Left ventricle myocardium superior (tissue), 1 donor: ENCODE measurements around the gene DCANP1. TPM values are rescaled to one million over a fixed set of nuclear protein-coding genes. Genes with fewer than 3 reads are reported as not detected.
"Not testable (repeated sequence)": the region's sequence is repeated elsewhere in the genome, so short reads cannot be mapped to it uniquely, and the experiment has no call there.

Experiments
- ATAC-seq: fragments of 200-7000 bp; cut with Tn5 transposase; one replicate; pipeline ENCODE4 v1.9.1; 2020; ENCODE audit warnings: mild to moderate bottlenecking, moderate library complexity
- DNase-seq: peaks from one replicate; pipeline ENCODE4 v3.0.0-alpha.2; 2020
- intact Hi-C: fragments of 100-400 bp; cut with micrococcal nuclease; formaldehyde crosslinking; loops from one replicate; pipeline ENCODE4 v1.11.0; 2022
- long read RNA-seq: library from polyadenylated mRNA; unstranded; transcript quantifications from one replicate; pipeline ENCODE4 v2.0.0, GENCODE V29; 2021
- total RNA-seq: library from RNA; stranded (reverse); fragmentation: NEBNext Ultra II Directional; extraction: Animal tissue kit (Norgen Biotek cat#: 25700); gene quantifications from one replicate; pipeline ENCODE4 v1.2.1, GENCODE V29; 2021
- donor health status: DM: no; HTN: yes; CAD: no; lungs with severe emphysema.

Gene DCANP1, protein sequence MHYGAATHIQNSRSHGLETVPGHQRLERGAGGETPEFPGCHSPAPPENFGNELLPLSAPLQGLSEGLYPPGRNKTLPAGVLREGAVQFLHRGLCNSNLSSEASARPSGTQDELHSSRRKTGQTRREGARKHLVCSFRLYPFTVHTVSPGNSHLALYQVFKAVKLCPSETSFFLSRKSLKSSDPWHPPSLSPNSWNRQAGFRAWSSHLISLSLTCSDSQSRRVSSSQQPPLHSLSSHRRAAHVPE
- not detected for total RNA-seq
- long read RNA-seq: 0 reads

- ATAC-seq (no peak), DNase-seq (no peak)
- intact Hi-C loops: no loop called here
Measured at GRCh38 chr5:135447298-135447929, at the start of gene DCANP1. Gene DCANP1 (minus strand): TSS chr5:135447348. CDS start chr5:135447108, 240 bp downstream.

- ATAC-seq, DNase-seq, intact Hi-C loops: not testable (repeated sequence)
Measured at GRCh38 chr5:135495531-135495930, 48.4 kb upstream of the DCANP1 start.

DNA sequence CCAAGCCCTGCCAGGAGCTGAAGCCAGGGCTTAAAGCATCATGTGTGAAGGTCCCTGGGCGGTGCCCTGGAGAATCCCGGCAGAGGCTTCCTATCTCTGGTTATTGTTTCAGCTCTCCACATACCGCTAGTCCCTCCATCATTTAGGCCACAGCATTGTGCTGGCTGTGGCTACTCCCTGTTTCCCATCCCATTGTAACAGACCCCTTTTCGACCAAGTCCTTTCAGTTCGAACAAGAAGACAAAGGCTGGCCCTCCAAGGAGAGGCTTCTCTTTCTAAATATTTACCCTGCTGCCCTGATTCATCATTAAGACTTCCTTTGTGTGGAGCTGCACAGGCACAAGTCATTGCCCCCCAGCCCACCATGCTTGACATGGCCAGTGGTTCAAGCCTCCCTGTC lies 47.0 kb upstream of the DCANP1 start:
- no peak for DNase-seq
- ATAC-seq: no peak
- intact Hi-C loops: no loop called here

DNA sequence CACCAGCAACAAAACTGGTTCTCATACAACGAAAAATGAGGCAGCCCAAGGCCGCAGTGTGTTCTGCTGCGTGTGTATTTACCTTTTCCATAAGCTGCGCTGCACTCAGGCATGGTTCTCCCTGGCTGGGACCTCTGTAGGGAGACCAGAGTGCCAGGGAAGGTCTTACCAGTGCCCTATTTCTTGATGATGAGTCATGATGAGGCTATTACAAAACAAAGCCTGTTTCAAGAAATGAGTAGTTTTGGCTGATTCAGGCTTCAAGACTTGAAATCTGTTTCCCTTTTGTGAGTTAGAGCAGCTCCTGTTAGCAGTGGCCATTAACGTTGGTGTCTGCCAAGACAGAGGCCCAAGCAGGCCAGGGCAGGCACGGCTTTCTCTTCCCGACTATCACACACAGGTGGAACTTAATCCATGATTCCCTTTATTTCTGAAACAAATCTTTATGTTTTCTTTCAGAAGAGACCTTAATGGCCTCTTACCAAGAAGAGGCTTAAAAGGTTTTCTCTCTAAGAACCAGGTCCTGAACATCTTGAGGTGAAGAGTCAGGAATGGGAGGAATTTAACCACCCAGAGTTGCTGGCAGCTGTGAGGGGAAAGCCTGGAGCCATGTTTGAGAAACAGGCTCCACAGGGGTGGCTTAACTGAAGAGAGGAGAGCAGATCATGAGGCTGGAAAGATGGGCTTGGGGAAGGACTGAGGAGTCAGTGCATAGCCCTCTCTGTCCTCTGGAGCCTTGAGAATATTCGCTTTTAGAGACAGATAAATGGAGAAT lies 46.4 kb upstream of the DCANP1 start:
- DNase-seq (no peak), ATAC-seq (no peak)
- intact Hi-C loops: no loop called here

GRCh38 chr5:135492319-135492626 lies 45.1 kb upstream of the DCANP1 start:
- intact Hi-C loops: no loop called here
- DNase-seq (no peak), ATAC-seq (no peak)

DNA sequence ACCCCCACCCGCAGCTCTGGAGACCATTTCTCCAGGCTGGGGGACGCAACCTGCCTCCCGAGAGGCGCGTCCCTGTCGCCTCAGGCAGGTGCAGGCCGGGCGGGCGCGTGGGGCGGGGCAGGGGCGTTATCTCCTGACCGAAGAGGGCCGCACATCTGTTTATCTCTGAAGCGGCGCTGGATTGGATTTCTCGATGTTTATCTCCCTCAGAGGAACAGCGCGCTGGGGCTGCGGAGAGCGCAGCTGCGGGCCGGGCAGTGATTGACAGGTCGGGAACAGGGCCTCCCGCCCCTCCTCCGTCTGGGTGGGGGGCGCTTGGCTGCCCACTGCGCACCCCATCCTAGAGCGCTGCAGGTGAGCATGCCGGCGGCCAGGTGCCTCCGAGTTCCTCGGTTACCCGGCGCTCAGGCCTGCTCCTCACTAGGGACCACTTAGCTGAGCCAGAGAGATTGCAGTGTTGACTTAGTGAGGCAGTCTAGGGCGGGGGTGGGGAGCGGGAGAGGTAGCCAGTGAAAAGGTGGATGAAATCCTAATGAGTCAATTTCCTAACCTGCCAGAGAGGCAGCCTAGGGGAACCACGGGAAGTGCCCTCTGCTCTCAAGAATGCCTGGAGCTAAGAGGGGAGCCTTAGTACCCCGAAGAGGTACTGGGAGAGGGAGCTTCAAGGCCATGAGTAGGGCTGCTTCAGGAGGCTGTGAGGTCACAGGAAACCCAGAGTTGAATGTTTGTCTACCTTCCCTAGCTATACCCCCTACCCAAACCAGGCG lies 44.6 kb upstream of the DCANP1 start:
- DNase-seq (no peak), ATAC-seq (no peak)
- intact Hi-C loops: no loop called here

GRCh38 chr5:135491038-135491551 lies 43.9 kb upstream of the DCANP1 start:
- ATAC-seq (no peak), DNase-seq (no peak)

DNA sequence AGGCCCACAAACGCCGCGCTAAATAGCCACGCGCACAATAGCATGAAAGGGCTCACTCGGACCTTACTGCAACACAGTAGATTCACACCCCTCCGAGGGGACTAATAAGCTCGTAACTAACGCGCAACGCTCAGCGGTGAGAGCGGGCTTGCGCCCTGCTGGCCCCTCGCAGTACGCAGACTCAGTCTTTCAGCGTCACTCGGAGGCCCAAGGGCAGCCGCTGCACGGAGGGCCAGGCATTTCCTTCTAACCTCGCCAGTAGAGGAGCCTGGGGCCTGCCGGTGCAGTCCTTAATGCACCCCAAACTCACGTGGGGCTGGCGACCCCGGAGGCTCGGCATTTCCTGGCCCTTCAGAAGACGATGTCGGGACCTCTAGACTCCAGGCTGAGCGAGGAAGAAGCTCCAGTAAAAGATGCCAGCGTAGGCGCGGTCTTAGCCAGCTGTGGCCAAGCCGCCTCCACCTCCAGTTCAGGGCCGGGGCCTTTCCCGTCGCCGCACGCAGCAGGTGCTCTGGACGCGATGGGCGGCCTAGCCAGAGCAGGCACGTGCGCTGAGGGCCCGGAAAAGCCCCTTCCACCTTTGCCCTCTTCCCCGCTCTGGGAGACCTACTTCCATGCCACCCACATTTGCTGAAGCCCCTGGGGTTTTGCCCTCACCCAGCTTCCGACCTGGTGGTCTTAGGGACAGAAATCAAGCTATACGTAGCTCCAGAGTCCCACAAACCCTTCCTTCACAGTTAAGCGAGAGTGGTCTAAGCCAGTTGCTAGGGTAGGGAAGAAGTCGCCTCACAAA lies 43.3 kb upstream of the DCANP1 start:
- ATAC-seq (peak; percentile 32), DNase-seq (no peak)
- intact Hi-C loops: no loop called here

More at GRCh38 chr5:135491038-135491551, 43.9 kb upstream of the DCANP1 start:
- intact Hi-C loops: no loop called here

DNA sequence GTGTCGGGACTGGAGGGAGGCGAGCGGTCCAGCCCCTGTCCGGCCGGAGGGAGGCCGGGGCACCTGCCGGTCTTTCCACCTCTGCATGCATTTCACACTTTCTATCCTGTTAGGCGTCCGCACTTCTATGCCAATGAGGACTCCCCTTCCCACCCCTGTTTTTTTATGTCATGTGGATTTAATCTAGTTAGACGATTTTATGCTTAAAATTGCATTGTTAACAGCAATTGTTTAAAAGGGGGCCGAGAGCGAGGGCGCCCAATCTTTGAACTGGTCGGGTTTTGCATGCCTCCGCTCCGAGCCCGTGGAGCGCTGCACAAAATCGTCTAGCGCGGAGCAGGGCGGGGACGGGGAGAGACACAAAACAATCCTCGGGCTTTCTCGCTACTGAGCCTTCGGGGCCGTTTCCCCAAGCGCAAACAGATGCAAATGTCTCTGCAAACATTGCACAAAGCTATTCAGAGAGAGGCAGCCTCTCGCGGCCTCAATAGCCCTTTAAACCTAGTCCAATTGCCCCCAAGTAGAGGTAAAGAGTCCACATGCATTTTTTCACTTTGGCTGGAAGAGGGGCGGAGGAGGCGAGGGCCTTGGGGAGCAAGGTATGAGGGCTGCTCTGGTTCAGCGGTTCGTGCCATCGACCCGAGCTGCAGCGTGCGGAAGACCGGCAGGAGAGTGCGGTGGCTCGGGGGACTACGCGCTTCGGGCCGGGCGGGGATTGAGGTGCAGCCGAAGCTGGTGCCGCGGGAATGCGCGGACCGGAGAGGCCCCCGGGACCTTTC lies 42.5 kb upstream of the DCANP1 start:
- DNase-seq (no peak), ATAC-seq (no peak)
- intact Hi-C loops: no loop called here

- ATAC-seq: peak; percentile 27
- intact Hi-C loops: no loop called here
- DNase-seq: no peak
Measured at GRCh38 chr5:135488727-135489465, 41.7 kb upstream of the DCANP1 start.

DNA sequence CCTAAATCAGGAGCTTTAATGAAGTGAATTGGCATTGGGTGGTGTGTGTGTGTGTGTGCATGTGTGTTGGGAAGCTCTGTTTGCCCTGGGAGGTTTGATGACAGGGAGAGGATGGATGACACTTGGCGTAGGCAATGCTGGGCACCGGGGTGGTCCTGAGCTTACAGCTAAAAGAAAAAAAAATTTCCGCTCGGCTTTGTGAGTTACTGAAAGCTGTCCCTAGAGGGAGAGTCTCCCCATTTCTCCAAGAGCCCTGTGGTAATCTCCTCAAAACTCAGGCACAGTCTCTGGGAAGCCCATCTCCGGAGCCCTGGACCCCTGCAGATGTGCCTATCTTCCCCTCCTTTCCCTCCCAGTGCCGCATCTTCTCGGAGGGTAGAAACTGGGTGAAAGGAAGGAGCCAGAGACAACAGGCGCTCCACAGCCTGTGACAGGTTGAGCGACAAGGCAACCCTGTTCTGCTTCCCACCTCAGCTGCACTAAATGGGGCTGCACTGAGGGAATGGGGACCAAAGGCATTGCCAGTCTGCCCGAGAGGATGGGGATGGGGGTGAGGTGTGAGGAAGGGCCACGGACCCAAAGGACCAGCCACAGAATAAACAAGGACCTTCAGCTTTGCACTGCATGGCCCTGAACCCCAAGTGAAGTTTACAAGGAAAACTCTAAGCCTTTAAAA lies 40.8 kb upstream of the DCANP1 start:
- DNase-seq (no peak), ATAC-seq (no peak)
- intact Hi-C loops: no loop called here

GRCh38 chr5:135487037-135487395 lies 39.9 kb upstream of the DCANP1 start:
- DNase-seq (no peak), ATAC-seq (no peak)
- intact Hi-C loops: no loop called here

DNA sequence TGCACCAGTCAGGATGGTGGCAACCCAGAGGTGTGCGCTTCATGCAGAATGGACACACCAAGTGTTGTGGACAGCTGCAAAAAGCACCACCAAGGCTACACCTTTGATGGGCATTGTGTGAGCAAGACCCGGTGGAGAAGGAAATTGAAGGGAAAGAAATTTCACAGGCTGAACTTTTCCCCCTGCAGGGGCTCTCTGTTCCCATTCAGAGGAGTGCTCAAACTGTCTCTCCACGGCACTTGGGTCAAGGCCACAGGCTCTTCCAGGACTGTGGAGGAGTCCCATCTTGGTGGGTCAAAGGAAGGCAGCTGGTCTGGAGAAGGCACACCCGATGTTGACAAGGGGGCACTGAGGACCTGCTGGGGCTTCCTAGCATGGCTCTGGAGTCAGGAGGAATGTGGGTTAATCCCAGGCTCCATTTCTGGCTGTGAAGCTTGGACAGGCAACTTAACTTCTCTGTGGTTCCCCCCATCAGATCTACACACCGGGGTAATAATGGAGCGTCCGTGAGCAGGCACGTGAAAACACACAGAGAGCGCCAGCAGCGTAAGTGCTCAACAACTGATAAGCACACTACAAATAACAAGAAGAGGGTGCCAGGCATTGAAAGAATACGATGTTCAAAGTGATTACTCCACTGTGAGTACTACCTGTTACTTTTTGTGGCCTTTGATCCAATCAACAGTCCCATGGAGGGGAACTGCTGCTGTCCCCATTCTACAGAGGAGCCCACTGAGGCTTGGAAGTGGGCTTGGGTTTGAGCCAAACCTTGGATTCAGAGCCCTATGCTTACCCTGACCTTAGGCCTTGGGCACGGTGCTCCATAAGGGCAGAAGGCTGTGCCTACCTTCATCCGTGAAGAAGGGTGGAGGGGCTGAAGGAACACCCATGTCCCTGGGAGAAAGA lies 39.2 kb upstream of the DCANP1 start:
- intact Hi-C loops: no loop called here
- ATAC-seq: peak; percentile 39
- no peak for DNase-seq

- DNase-seq (no peak), ATAC-seq (no peak)
- intact Hi-C loops: no loop called here
Measured at GRCh38 chr5:135484674-135485086, 37.5 kb upstream of the DCANP1 start.

DNA sequence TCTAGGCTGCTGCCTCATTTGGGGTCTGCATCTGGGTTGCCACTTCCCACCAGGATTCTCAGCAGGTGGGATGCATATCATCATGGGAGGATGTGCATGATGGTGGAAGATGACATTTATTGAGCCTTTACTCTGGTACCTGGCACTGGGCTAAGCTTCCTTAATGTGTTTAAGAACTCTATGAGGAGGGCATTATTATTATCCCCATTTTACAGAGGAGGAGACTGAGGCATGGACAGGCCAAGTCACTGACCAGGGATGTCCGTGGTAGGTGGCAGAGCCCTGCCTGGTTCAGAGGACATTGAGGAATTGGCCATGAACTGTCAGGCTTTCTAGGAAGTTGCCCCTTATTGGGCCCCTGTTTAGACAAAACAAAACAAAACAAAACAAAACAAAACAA lies 36.1 kb upstream of the DCANP1 start:
- DNase-seq (no peak), ATAC-seq (no peak)
- intact Hi-C loops: no loop called here

DNA sequence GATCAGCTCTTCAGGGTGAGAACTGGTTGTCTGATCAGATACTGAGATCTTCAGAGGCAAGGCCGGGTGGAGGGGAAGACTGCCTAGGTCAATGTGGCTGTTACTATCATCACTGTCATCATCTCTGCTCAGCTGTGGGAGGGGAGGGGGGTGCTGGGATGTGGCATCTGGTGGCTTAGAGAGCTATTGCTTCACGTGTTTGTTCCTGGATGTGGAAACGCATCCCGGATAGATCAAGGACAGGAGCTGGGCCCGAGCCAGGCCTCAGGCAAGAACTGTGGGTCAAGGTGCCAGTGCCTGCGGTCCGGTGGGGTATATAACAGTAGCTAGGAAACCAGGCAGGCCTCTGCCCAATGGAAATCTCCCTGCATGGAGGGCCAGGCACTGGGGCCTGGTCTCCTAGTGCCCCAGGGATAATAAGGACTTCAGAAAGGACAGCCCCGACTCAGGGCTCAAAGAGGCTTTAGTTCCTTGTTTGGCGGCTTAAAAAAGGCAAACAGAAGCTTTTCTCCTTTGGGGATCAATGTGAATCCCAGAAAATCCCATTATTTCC lies 35.3 kb upstream of the DCANP1 start:
- intact Hi-C loops: no loop called here
- ATAC-seq (no peak), DNase-seq (no peak)
